ENCODE data around the gene CAPZA1. TPM values are rescaled to one million over a fixed set of nuclear protein-coding genes. Genes with fewer than 3 reads are reported as not detected.

Gene CAPZA1
- total RNA-seq, 1 experiment from 2014 or later: 108 TPM

- H3K23me2 ChIP-seq (ENCODE audit: insufficient read length, low read depth, low read length, poor library complexity, severe bottlenecking): no peaks in the 10 kb centered on the region
- no peak overlapping the region for H2BK12ac ChIP-seq (ENCODE audit: insufficient read length, low read depth, low read length)
- H3K27ac Mint-ChIP-seq: no peak overlapping the region
- H3K9me3 ChIP-seq (ENCODE audit: control insufficient read depth, low read depth, low read length): no peaks in the 10 kb centered on the region
- H3K9ac ChIP-seq (ENCODE audit: extremely low read depth, insufficient read length, low read length): no peak overlapping the region
- no peaks in the 10 kb centered on the region for H3K9me3 Mint-ChIP-seq
- H2AK5ac ChIP-seq (ENCODE audit: insufficient read length, low read length): no peak overlapping the region
- no peak overlapping the region for H4K8ac ChIP-seq (replicated peaks; ENCODE audit: insufficient read length, low read depth, low read length)
- H3K27me3 ChIP-seq (ENCODE audit: insufficient read depth, low read length): no peaks in the 10 kb centered on the region
- no peaks in the 10 kb centered on the region for H3K4me1 ChIP-seq (ENCODE audit: insufficient read depth, low read length)
- TF ChIP-seq, protein P1, sequence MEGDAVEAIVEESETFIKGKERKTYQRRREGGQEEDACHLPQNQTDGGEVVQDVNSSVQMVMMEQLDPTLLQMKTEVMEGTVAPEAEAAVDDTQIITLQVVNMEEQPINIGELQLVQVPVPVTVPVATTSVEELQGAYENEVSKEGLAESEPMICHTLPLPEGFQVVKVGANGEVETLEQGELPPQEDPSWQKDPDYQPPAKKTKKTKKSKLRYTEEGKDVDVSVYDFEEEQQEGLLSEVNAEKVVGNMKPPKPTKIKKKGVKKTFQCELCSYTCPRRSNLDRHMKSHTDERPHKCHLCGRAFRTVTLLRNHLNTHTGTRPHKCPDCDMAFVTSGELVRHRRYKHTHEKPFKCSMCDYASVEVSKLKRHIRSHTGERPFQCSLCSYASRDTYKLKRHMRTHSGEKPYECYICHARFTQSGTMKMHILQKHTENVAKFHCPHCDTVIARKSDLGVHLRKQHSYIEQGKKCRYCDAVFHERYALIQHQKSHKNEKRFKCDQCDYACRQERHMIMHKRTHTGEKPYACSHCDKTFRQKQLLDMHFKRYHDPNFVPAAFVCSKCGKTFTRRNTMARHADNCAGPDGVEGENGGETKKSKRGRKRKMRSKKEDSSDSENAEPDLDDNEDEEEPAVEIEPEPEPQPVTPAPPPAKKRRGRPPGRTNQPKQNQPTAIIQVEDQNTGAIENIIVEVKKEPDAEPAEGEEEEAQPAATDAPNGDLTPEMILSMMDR (conservative IDR thresholded peaks at IDR 0.05): no peak
- no peak overlapping the region for H3K4me3 Mint-ChIP-seq
- H3K4me2 ChIP-seq (ENCODE audit: insufficient read depth, insufficient read length, low read length): no peak overlapping the region
- H3K79me2 ChIP-seq (ENCODE audit: insufficient read depth, low read length): no peaks in the 10 kb centered on the region
- no peak overlapping the region for H3K23ac ChIP-seq (ENCODE audit: insufficient read length, low read depth, low read length)
- no peak overlapping the region for H2BK20ac ChIP-seq (ENCODE audit: low read depth, low read length, poor library complexity, severe bottlenecking)
- no peak overlapping the region for H4K91ac ChIP-seq (ENCODE audit: insufficient read length, low read depth, low read length)
- no peak overlapping the region for H3K14ac ChIP-seq (ENCODE audit: insufficient read depth, low read length)
- no peak overlapping the region for H4K5ac ChIP-seq (ENCODE audit: insufficient read length, low read depth, low read length)
- no peak overlapping the region for H2AFZ ChIP-seq (ENCODE audit: low read length)
- no peaks in the 10 kb centered on the region for H3K79me1 ChIP-seq (ENCODE audit: insufficient read depth, low read depth, low read length, poor library complexity, severe bottlenecking)
- no peak overlapping the region for H2BK120ac ChIP-seq (ENCODE audit: low read depth, low read length, poor library complexity, severe bottlenecking)
- H2BK5ac ChIP-seq (ENCODE audit: insufficient read length, low read length): no peak overlapping the region
- H3K4ac ChIP-seq (ENCODE audit: low read depth, low read length): no peak overlapping the region
- H3T11ph ChIP-seq (ENCODE audit: low read length): no peak overlapping the region
- no peak for DNase-seq
- H3K27me3 Mint-ChIP-seq (ENCODE audit: low read depth): no peaks in the 10 kb centered on the region
- H4K20me1 ChIP-seq (ENCODE audit: control insufficient read depth, insufficient read depth, insufficient read length): no peaks in the 10 kb centered on the region
- H2BK15ac ChIP-seq (ENCODE audit: low read depth, low read length): no peak overlapping the region
- H3K18ac ChIP-seq (ENCODE audit: insufficient read length, low read depth, low read length): no peak overlapping the region
- peaks cover 6 to 18% (median 14%) of the 10 kb centered on the region in 3 experiments for H3K36me3 Mint-ChIP-seq (ENCODE audit: insufficient read depth in 1 of 3, low read depth in 3 of 3)
- no peaks in the 10 kb centered on the region for H3K4me1 Mint-ChIP-seq
- H3K56ac ChIP-seq (ENCODE audit: insufficient read length, low read depth, low read length): no peak overlapping the region
- H3K27ac ChIP-seq (ENCODE audit: insufficient read length, low read depth, low read length): no peak overlapping the region
These were observed 36.3 kb upstream of the CAPZA1 start for GRCh38 chr1:112583366-112583765.

Measured in H9 (cell line).